Measurements from ENCODE around the gene GGA3.

Gene GGA3

GRCh38 chr17:75245011-75245410, 16.4 kb downstream of the GGA3 start:
- DNase-seq = no peak

- DNase-seq = peak; percentile 69 to 85 (median 81)
These were observed 17.1 kb downstream of the GGA3 start for GRCh38 chr17:75244133-75244866.

- peak; percentile 36 to 63 (median 56) for DNase-seq
These were observed 18.9 kb downstream of the GGA3 start for GRCh38 chr17:75242461-75243042.

GRCh38 chr17:75241996-75242460, 19.4 kb downstream of the GGA3 start:
- DNase-seq = no peak

GRCh38 chr17:75241502-75241901, 19.9 kb downstream of the GGA3 start:
- no peak for DNase-seq

- no peak for DNase-seq
These were observed 20.3 kb downstream of the GGA3 start for GRCh38 chr17:75241143-75241430.

- peak; percentile 44 to 78 (median 67) for DNase-seq
These were observed 20.8 kb downstream of the GGA3 start for GRCh38 chr17:75240394-75241142.

GRCh38 chr17:75239778-75240393, 21.5 kb downstream of the GGA3 start:
- no peak for DNase-seq

GRCh38 chr17:75239214-75239613, 22.2 kb downstream of the GGA3 start:
- no peak for DNase-seq

GRCh38 chr17:75238684-75239191, 22.7 kb downstream of the GGA3 start:
- peak; percentile 63 to 87 (median 82) for DNase-seq

- DNase-seq = no peak
These were observed 23.3 kb downstream of the GGA3 start for GRCh38 chr17:75238020-75238580.

GRCh38 chr17:75237100-75238014, 24.0 kb downstream of the GGA3 start:
- peak in 1 of 4 experiments; percentile 14 for DNase-seq

GRCh38 chr17:75232786-75233185, 28.6 kb downstream of the GGA3 start:
- no peak for DNase-seq

GRCh38 chr17:75231741-75232464, 29.5 kb downstream of the GGA3 start:
- DNase-seq = no peak

GRCh38 chr17:75231071-75231470, 30.3 kb downstream of the GGA3 start:
- no peak for DNase-seq

GRCh38 chr17:75228847-75229246, 32.6 kb downstream of the GGA3 start:
- DNase-seq = peak; percentile 77 to 93 (median 90)

- DNase-seq = peak; percentile 94 to 99 (median 96)
These were observed 33.1 kb downstream of the GGA3 start for GRCh38 chr17:75228305-75228704.

- DNase-seq = peak in 2 of 4 experiments; percentile 28
These were observed 33.7 kb downstream of the GGA3 start for GRCh38 chr17:75227729-75228128.

- DNase-seq = no peak
These were observed 36.4 kb downstream of the GGA3 start for GRCh38 chr17:75225016-75225415.

- no peak for DNase-seq
These were observed 41.6 kb downstream of the GGA3 start for GRCh38 chr17:75219815-75220214.

GRCh38 chr17:75218131-75218530, 43.3 kb downstream of the GGA3 start:
- no peak for DNase-seq

Data from suppressor macrophage (primary cell).